WTC11 (cell line): ENCODE results near the gene SYTL1.

Experiments used
- ELF4 ChIP-seq: sonication (generic); formaldehyde crosslinking; IDR thresholded peaks from 2 replicates; pipeline ENCODE4 v1.8.1; 2022; ENCODE audit warnings: low read depth, mild to moderate bottlenecking, moderate library complexity, missing genetic modification reagents
- TF ChIP-seq, protein P1 (sequence below): fragments of 200-600 bp; IDR thresholded peaks from 2 replicates; pipeline ENCODE4 v1.8.0; 2022; ENCODE audit warnings: antibody characterized with exemption
- TF ChIP-seq, protein P2 (sequence below): sonication (generic); formaldehyde crosslinking; conservative IDR thresholded peaks from 2 replicates; pipeline ENCODE4 v1.8.1; 2022; ENCODE audit warnings: mild to moderate bottlenecking, missing genetic modification reagents

GRCh38 chr1:27314737-27315136, 27.1 kb upstream of the SYTL1 start:
- TF ChIP-seq, protein P1, sequence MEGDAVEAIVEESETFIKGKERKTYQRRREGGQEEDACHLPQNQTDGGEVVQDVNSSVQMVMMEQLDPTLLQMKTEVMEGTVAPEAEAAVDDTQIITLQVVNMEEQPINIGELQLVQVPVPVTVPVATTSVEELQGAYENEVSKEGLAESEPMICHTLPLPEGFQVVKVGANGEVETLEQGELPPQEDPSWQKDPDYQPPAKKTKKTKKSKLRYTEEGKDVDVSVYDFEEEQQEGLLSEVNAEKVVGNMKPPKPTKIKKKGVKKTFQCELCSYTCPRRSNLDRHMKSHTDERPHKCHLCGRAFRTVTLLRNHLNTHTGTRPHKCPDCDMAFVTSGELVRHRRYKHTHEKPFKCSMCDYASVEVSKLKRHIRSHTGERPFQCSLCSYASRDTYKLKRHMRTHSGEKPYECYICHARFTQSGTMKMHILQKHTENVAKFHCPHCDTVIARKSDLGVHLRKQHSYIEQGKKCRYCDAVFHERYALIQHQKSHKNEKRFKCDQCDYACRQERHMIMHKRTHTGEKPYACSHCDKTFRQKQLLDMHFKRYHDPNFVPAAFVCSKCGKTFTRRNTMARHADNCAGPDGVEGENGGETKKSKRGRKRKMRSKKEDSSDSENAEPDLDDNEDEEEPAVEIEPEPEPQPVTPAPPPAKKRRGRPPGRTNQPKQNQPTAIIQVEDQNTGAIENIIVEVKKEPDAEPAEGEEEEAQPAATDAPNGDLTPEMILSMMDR: no peak
- TF ChIP-seq, protein P2, sequence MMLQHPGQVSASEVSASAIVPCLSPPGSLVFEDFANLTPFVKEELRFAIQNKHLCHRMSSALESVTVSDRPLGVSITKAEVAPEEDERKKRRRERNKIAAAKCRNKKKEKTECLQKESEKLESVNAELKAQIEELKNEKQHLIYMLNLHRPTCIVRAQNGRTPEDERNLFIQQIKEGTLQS: no peak
- TF ChIP-seq ELF4 (CRISPR knock-in tag): no peak
